ENCODE data around the gene PUS7L.
"Not testable (repeated sequence)": the region's sequence is repeated elsewhere in the genome, so short reads cannot be mapped to it uniquely, and the experiment has no call there.

PUS7L gene

GRCh38 chr12:43763769-43764168 lies 5.2 kb upstream of the PUS7L start:
- Mint-ChIP-seq H3K36me3 (no peaks in the 10 kb centered on the region), H3K9me3 (ENCODE audit: low read depth) (no peaks in the 10 kb centered on the region), H3K4me3 (no peak overlapping the region), H3K27me3 (no peaks in the 10 kb centered on the region), H3K4me1 (ENCODE audit: low read depth) (peaks cover 45% of the 10 kb centered on the region), H3K27ac (no peak overlapping the region)

GRCh38 chr12:43762596-43762995 lies 4.0 kb upstream of the PUS7L start:
- H3K27me3 Mint-ChIP-seq = no peaks in the 10 kb centered on the region
- H3K36me3 Mint-ChIP-seq = no peaks in the 10 kb centered on the region
- peak overlapping the region; percentile 50 for H3K27ac Mint-ChIP-seq
- H3K4me3 Mint-ChIP-seq = peak overlapping the region; percentile 96
- H3K9me3 Mint-ChIP-seq (ENCODE audit: low read depth) = no peaks in the 10 kb centered on the region
- H3K4me1 Mint-ChIP-seq (ENCODE audit: low read depth) = peaks cover 51% of the 10 kb centered on the region

GRCh38 chr12:43761500-43761899 lies 2.9 kb upstream of the PUS7L start:
- Mint-ChIP-seq H3K4me3 (peak overlapping the region; percentile 96), H3K27me3 (no peaks in the 10 kb centered on the region), H3K4me1 (ENCODE audit: low read depth) (peaks cover 58% of the 10 kb centered on the region), H3K36me3 (peaks cover 5% of the 10 kb centered on the region), H3K9me3 (ENCODE audit: low read depth) (no peaks in the 10 kb centered on the region), H3K27ac (peak overlapping the region; percentile 50)

GRCh38 chr12:43760396-43760795 lies 1.8 kb upstream of the PUS7L start:
- H3K4me1 Mint-ChIP-seq (ENCODE audit: low read depth) = peaks cover 68% of the 10 kb centered on the region
- no peaks in the 10 kb centered on the region for H3K27me3 Mint-ChIP-seq
- H3K36me3 Mint-ChIP-seq = peaks cover 9% of the 10 kb centered on the region
- no peaks in the 10 kb centered on the region for H3K9me3 Mint-ChIP-seq (ENCODE audit: low read depth)
- H3K27ac Mint-ChIP-seq = peak overlapping the region; percentile 70
- H3K4me3 Mint-ChIP-seq = peak overlapping the region; percentile 96

- Mint-ChIP-seq H3K36me3 (peaks cover 24% of the 10 kb centered on the region), H3K27ac (peak overlapping the region; percentile 97), H3K27me3 (no peaks in the 10 kb centered on the region)
These were observed 303 bp downstream of the PUS7L start for GRCh38 chr12:43758247-43758727.

GRCh38 chr12:43754015-43754414 lies 4.6 kb downstream of the PUS7L start:
- Mint-ChIP-seq H3K4me1 (ENCODE audit: low read depth) (peaks cover 54% of the 10 kb centered on the region), H3K27me3 (no peaks in the 10 kb centered on the region), H3K9me3 (ENCODE audit: low read depth) (peaks cover 3% of the 10 kb centered on the region), H3K36me3 (peaks cover 39% of the 10 kb centered on the region), H3K27ac (no peak overlapping the region), H3K4me3 (peak overlapping the region; percentile 13)

More at GRCh38 chr12:43758247-43758727, 303 bp downstream of the PUS7L start:
- Mint-ChIP-seq H3K4me3 (peak overlapping the region; percentile 96), H3K4me1 (ENCODE audit: low read depth) (peaks cover 79% of the 10 kb centered on the region), H3K9me3 (ENCODE audit: low read depth) (no peaks in the 10 kb centered on the region)

GRCh38 chr12:43751360-43751759 lies 7.2 kb downstream of the PUS7L start:
- not testable (repeated sequence) for H3K27me3 Mint-ChIP-seq; H3K4me3 Mint-ChIP-seq; H3K9me3 Mint-ChIP-seq (ENCODE audit: low read depth); H3K27ac Mint-ChIP-seq
- peaks cover 34% of the 10 kb centered on the region for H3K36me3 Mint-ChIP-seq
- peaks cover 38% of the 10 kb centered on the region for H3K4me1 Mint-ChIP-seq (ENCODE audit: low read depth)

GRCh38 chr12:43750814-43751213 lies 7.8 kb downstream of the PUS7L start:
- peaks cover 31% of the 10 kb centered on the region for H3K36me3 Mint-ChIP-seq
- H3K27ac Mint-ChIP-seq = no peak overlapping the region
- H3K27me3 Mint-ChIP-seq = no peaks in the 10 kb centered on the region
- peaks cover 34% of the 10 kb centered on the region for H3K4me1 Mint-ChIP-seq (ENCODE audit: low read depth)
- no peak overlapping the region for H3K4me3 Mint-ChIP-seq
- peaks cover 3% of the 10 kb centered on the region for H3K9me3 Mint-ChIP-seq (ENCODE audit: low read depth)

GRCh38 chr12:43749016-43749415 lies 9.6 kb downstream of the PUS7L start:
- Mint-ChIP-seq H3K36me3 (peaks cover 34% of the 10 kb centered on the region), H3K27me3 (no peaks in the 10 kb centered on the region), H3K9me3 (ENCODE audit: low read depth) (peaks cover 3% of the 10 kb centered on the region), H3K4me1 (ENCODE audit: low read depth) (peaks cover 19% of the 10 kb centered on the region), H3K27ac (no peak overlapping the region), H3K4me3 (no peak overlapping the region)

GRCh38 chr12:43744826-43745225 lies 13.8 kb downstream of the PUS7L start:
- Mint-ChIP-seq H3K27me3 (no peaks in the 10 kb centered on the region), H3K4me1 (ENCODE audit: low read depth) (peaks cover 2% of the 10 kb centered on the region), H3K27ac (no peak overlapping the region), H3K9me3 (ENCODE audit: low read depth) (no peaks in the 10 kb centered on the region), H3K36me3 (peaks cover 29% of the 10 kb centered on the region), H3K4me3 (no peak overlapping the region)

GRCh38 chr12:43742106-43742505 lies 16.5 kb downstream of the PUS7L start:
- Mint-ChIP-seq H3K36me3 (peaks cover 23% of the 10 kb centered on the region), H3K27ac (no peak overlapping the region), H3K4me1 (ENCODE audit: low read depth) (no peaks in the 10 kb centered on the region), H3K9me3 (ENCODE audit: low read depth) (no peaks in the 10 kb centered on the region), H3K27me3 (no peaks in the 10 kb centered on the region), H3K4me3 (no peak overlapping the region)

GRCh38 chr12:43740511-43741100 lies 18.0 kb downstream of the PUS7L start:
- H3K36me3 Mint-ChIP-seq = peaks cover 25% of the 10 kb centered on the region
- no peaks in the 10 kb centered on the region for H3K4me1 Mint-ChIP-seq (ENCODE audit: low read depth)
- H3K27me3 Mint-ChIP-seq = no peaks in the 10 kb centered on the region
- no peak overlapping the region for H3K4me3 Mint-ChIP-seq
- no peaks in the 10 kb centered on the region for H3K9me3 Mint-ChIP-seq (ENCODE audit: low read depth)
- H3K27ac Mint-ChIP-seq = no peak overlapping the region

- no peaks in the 10 kb centered on the region for H3K4me1 Mint-ChIP-seq (ENCODE audit: low read depth)
- H3K27me3 Mint-ChIP-seq = no peaks in the 10 kb centered on the region
- no peaks in the 10 kb centered on the region for H3K9me3 Mint-ChIP-seq (ENCODE audit: low read depth)
- peaks cover 12% of the 10 kb centered on the region for H3K36me3 Mint-ChIP-seq
- no peak overlapping the region for H3K4me3 Mint-ChIP-seq
- no peak overlapping the region for H3K27ac Mint-ChIP-seq
These were observed 20.9 kb downstream of the PUS7L start for GRCh38 chr12:43737646-43738045.

- Mint-ChIP-seq H3K4me1 (ENCODE audit: low read depth) (no peaks in the 10 kb centered on the region), H3K9me3 (ENCODE audit: low read depth) (no peaks in the 10 kb centered on the region), H3K27me3 (no peaks in the 10 kb centered on the region), H3K4me3 (no peak overlapping the region), H3K27ac (no peak overlapping the region), H3K36me3 (peaks cover 9% of the 10 kb centered on the region)
These were observed 21.6 kb downstream of the PUS7L start for GRCh38 chr12:43736927-43737440.

GRCh38 chr12:43733687-43734086 lies 24.9 kb downstream of the PUS7L start:
- no peaks in the 10 kb centered on the region for H3K9me3 Mint-ChIP-seq (ENCODE audit: low read depth)
- H3K27ac Mint-ChIP-seq = no peak overlapping the region
- H3K36me3 Mint-ChIP-seq = peaks cover 10% of the 10 kb centered on the region
- H3K4me1 Mint-ChIP-seq (ENCODE audit: low read depth) = peaks cover 8% of the 10 kb centered on the region
- H3K4me3 Mint-ChIP-seq = no peak overlapping the region
- no peaks in the 10 kb centered on the region for H3K27me3 Mint-ChIP-seq

GRCh38 chr12:43730283-43730682 lies 28.3 kb downstream of the PUS7L start:
- Mint-ChIP-seq H3K27me3 (no peaks in the 10 kb centered on the region), H3K4me3 (no peak overlapping the region), H3K9me3 (ENCODE audit: low read depth) (no peaks in the 10 kb centered on the region), H3K36me3 (peaks cover 12% of the 10 kb centered on the region), H3K27ac (no peak overlapping the region), H3K4me1 (ENCODE audit: low read depth) (peaks cover 8% of the 10 kb centered on the region)

Data from activated naive CD8-positive, alpha-beta T cell (primary cell).